Hepatocyte (in vitro differentiated cells): ENCODE results near the gene OAS1.

Source experiments
- CTCF ChIP-seq: fragments of 200-600 bp; sonication (generic); IDR thresholded peaks from 2 replicates; pipeline ENCODE4 v1.5.1; 2016; ENCODE audit warnings: antibody characterized with exemption, mild to moderate bottlenecking; ENCODE audit not compliant: poor library complexity
- EZH2 ChIP-seq: fragments of 200-600 bp; sonication (generic); IDR thresholded peaks from 2 replicates; pipeline ENCODE4 v1.6.1; 2016; ENCODE audit warnings: antibody characterized with exemption, mild to moderate bottlenecking, borderline replicate concordance
- EZH2phosphoT487 ChIP-seq: fragments of 200-600 bp; sonication (generic); IDR thresholded peaks from one replicate; pipeline ENCODE4 v1.6.1; 2018; ENCODE audit warnings: antibody characterized with exemption, mild to moderate bottlenecking, low read depth, moderate library complexity; ENCODE audit not compliant: unreplicated experiment, severe bottlenecking

DNA sequence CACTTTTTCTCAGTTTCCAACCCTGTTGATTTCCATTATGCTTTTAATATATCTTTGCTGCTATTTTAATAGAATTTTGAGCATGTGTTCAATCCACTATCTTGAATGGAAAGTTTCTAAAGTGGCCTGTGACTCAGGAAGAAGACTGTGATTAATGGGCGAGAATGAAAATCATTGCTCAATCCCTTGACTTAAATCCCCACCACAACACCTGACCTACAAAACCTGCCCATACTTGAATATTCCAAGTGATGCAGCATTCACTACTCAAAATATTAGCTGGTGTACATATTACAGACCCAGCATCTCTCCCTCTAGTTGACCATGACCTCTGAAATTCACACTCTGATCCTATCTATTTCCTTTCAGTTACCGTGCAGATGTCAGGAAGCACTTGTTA is 30.2 kb downstream of the OAS1 start:
- TF ChIP-seq EZH2 (no peak), CTCF (no peak), EZH2phosphoT487 (no peak)
